Measurements from ENCODE around the gene HIPK1.

DNA sequence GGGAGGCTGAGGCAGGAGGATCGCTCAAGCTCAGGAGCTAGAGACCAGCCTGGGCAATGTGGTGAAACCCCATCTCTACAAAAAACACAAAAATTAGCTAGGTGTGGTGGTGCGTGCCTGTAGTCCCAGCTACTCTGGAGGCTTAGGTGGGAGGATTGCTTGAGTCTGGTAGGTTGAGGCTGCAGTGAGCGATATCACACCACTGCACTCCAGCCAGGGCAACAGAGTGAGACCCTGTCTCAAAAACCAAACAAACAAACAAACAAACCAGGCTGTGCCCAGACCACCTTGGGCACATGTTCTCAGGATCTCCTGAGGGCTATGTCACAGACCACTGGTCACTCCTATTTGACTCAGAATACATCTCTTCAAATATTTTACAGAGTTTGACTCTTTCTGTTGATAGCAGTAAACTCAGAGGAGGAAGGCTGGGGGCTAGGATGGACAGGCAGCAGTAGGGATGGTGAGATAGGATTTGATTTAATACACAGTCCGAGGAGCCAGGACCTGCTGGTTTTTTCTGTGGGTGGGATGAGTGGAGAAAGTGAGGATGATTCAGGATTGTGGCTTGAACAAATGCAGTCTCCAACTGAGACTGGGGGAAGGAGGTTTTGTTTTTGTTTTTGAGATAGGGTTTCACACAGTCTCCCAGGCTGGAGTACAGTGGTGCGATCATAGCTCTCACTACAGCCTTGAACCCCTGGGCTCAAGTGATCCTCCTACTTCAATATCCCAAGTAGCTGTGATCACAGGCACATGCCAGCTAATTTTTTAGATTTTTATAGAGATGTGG lies 96.7 kb downstream of the HIPK1 start:
- TF ChIP-seq, protein P1, sequence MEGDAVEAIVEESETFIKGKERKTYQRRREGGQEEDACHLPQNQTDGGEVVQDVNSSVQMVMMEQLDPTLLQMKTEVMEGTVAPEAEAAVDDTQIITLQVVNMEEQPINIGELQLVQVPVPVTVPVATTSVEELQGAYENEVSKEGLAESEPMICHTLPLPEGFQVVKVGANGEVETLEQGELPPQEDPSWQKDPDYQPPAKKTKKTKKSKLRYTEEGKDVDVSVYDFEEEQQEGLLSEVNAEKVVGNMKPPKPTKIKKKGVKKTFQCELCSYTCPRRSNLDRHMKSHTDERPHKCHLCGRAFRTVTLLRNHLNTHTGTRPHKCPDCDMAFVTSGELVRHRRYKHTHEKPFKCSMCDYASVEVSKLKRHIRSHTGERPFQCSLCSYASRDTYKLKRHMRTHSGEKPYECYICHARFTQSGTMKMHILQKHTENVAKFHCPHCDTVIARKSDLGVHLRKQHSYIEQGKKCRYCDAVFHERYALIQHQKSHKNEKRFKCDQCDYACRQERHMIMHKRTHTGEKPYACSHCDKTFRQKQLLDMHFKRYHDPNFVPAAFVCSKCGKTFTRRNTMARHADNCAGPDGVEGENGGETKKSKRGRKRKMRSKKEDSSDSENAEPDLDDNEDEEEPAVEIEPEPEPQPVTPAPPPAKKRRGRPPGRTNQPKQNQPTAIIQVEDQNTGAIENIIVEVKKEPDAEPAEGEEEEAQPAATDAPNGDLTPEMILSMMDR (IDR thresholded peaks at IDR 0.05) = no peak
- TF ChIP-seq POLR2A (IDR thresholded peaks at IDR 0.05) = no peak
